HEK293 (cell line): Measurements from ENCODE around the gene REEP6.

Experiments used
- CTCF ChIA-PET: fragments of 350-600 bp; formaldehyde crosslinking; extraction: SDS; loops from one replicate; lab custom pipeline; 2021; ENCODE audit warnings: antibody characterized with exemption; lab: Yijun Ruan, JAX
- POLR2A ChIA-PET: fragments of 300-600 bp; formaldehyde crosslinking; extraction: SDS; loops from one replicate; lab custom pipeline; 2020; ENCODE audit warnings: antibody characterized with exemption, inconsistent platforms; lab: Yijun Ruan, JAX
- H3K27ac ChIP-seq: fragments of 200-500 bp; sonication (Bioruptor generic); 2 replicates; pipeline ENCODE4 v1.5.1; 2014; ENCODE audit warnings: low read depth, low read length, control low read depth, inconsistent platforms; ENCODE audit errors: extremely low read depth
- H3K36me3 ChIP-seq, 2 experiments: fragments of 200-500 bp in 1 of 2; sonication (Bioruptor generic) in 1 of 2; 1 replicate in 1 of 2; 2 replicates in 1 of 2; pipeline ENCODE4 v1.5.1; 2014 to 2017; ENCODE audit warnings: inconsistent platforms in 2 of 2, low read length in 2 of 2; ENCODE audit not compliant: control insufficient read depth in 2 of 2, insufficient read depth in 1 of 2
- H3K4me1 ChIP-seq: fragments of 200-500 bp; sonication (Bioruptor generic); 2 replicates; pipeline ENCODE4 v1.5.1; 2014; ENCODE audit warnings: mild to moderate bottlenecking, low read length, inconsistent platforms; ENCODE audit not compliant: control insufficient read depth, insufficient read depth
- H3K4me3 ChIP-seq: 2 replicates; pipeline ENCODE4 v1.5.1; 2011; ENCODE audit warnings: low read depth, mild to moderate bottlenecking, control low read depth, low read length, moderate library complexity
- H3K9me3 ChIP-seq: fragments of 200-500 bp; sonication (Bioruptor generic); 2 replicates; pipeline ENCODE4 v1.5.1; 2014; ENCODE audit warnings: low read depth, low read length, inconsistent platforms; ENCODE audit not compliant: control insufficient read depth, insufficient read depth
- EGR2 ChIP-seq: fragments of 450-650 bp; formaldehyde crosslinking; IDR thresholded peaks from 2 replicates; pipeline ENCODE4 v1.5.1; 2016; ENCODE audit warnings: low read depth, missing biosample characterization, missing genetic modification characterization
- FEZF1 ChIP-seq: fragments of 450-650 bp; formaldehyde crosslinking; IDR thresholded peaks from 2 replicates; pipeline ENCODE4 v1.5.1; 2016; ENCODE audit warnings: missing biosample characterization, missing genetic modification characterization
- HOXA7 ChIP-seq: sonication (generic); formaldehyde crosslinking; IDR thresholded peaks from 2 replicates; pipeline ENCODE4 v1.8.1; 2022; ENCODE audit warnings: missing genetic modification reagents, borderline replicate concordance
- OSR2 ChIP-seq: fragments of 450-650 bp; formaldehyde crosslinking; IDR thresholded peaks from 2 replicates; pipeline ENCODE4 v1.5.1; 2016; ENCODE audit warnings: missing biosample characterization, missing genetic modification characterization
- PRDM1 ChIP-seq: fragments of 450-650 bp; formaldehyde crosslinking; IDR thresholded peaks from 2 replicates; pipeline ENCODE4; 2016; ENCODE audit warnings: missing biosample characterization, missing genetic modification characterization
- RBAK ChIP-seq: fragments of 450-650 bp; formaldehyde crosslinking; IDR thresholded peaks from 2 replicates; pipeline ENCODE4 v1.5.1; 2016; ENCODE audit warnings: missing biosample characterization, missing genetic modification characterization
- SCRT1 ChIP-seq: fragments of 450-650 bp; formaldehyde crosslinking; IDR thresholded peaks from 2 replicates; pipeline ENCODE4 v1.5.1; 2016; ENCODE audit warnings: missing biosample characterization, missing genetic modification characterization, borderline replicate concordance
- SCRT2 ChIP-seq: fragments of 450-650 bp; formaldehyde crosslinking; IDR thresholded peaks from 2 replicates; pipeline ENCODE4 v1.5.1; 2016; ENCODE audit warnings: missing biosample characterization, missing genetic modification characterization
- SP2 ChIP-seq: fragments of 450-650 bp; formaldehyde crosslinking; IDR thresholded peaks from 2 replicates; pipeline ENCODE4 v1.5.1; 2016; ENCODE audit warnings: missing biosample characterization, missing genetic modification characterization
- ZBTB17 ChIP-seq: fragments of 450-650 bp; formaldehyde crosslinking; IDR thresholded peaks from 2 replicates; pipeline ENCODE4 v1.5.1; 2016; ENCODE audit warnings: missing biosample characterization, missing genetic modification characterization
- ZBTB8A ChIP-seq: fragments of 450-650 bp; formaldehyde crosslinking; IDR thresholded peaks from 2 replicates; pipeline ENCODE4 v1.5.1; 2016; ENCODE audit warnings: missing biosample characterization, missing genetic modification characterization
- ZEB2 ChIP-seq: fragments of 450-650 bp; formaldehyde crosslinking; IDR thresholded peaks from 2 replicates; pipeline ENCODE4 v1.5.1; 2016; ENCODE audit warnings: missing biosample characterization, missing genetic modification characterization
- ZFHX2 ChIP-seq: fragments of 450-650 bp; formaldehyde crosslinking; conservative IDR thresholded peaks from 2 replicates; pipeline ENCODE4 v1.5.1; 2016; ENCODE audit warnings: missing biosample characterization, missing genetic modification characterization
- ZNF132 ChIP-seq: fragments of 450-650 bp; formaldehyde crosslinking; IDR thresholded peaks from 2 replicates; pipeline ENCODE4 v1.5.1; 2017; ENCODE audit warnings: missing biosample characterization, missing genetic modification characterization, borderline replicate concordance
- ZNF16 ChIP-seq: fragments of 450-650 bp; formaldehyde crosslinking; IDR thresholded peaks from 2 replicates; pipeline ENCODE4 v1.5.1; 2016; ENCODE audit warnings: low read depth, missing biosample characterization, missing genetic modification characterization
- ZNF174 ChIP-seq: fragments of 450-650 bp; formaldehyde crosslinking; IDR thresholded peaks from 2 replicates; pipeline ENCODE4 v1.5.0; 2017; ENCODE audit warnings: missing biosample characterization, mild to moderate bottlenecking, missing genetic modification characterization
- ZNF2 ChIP-seq: fragments of 450-650 bp; formaldehyde crosslinking; IDR thresholded peaks from 2 replicates; pipeline ENCODE4 v1.5.1; 2016; ENCODE audit warnings: missing biosample characterization, missing genetic modification characterization
- ZNF214 ChIP-seq: fragments of 450-650 bp; formaldehyde crosslinking; IDR thresholded peaks from 2 replicates; pipeline ENCODE4 v1.5.1; 2017; ENCODE audit warnings: missing biosample characterization, mild to moderate bottlenecking, missing genetic modification characterization, borderline replicate concordance
- ZNF311 ChIP-seq: fragments of 450-650 bp; formaldehyde crosslinking; IDR thresholded peaks from 2 replicates; pipeline ENCODE4 v1.5.1; 2017; ENCODE audit warnings: missing biosample characterization, missing genetic modification characterization, borderline replicate concordance
- ZNF341 ChIP-seq: fragments of 450-650 bp; formaldehyde crosslinking; IDR thresholded peaks from 2 replicates; pipeline ENCODE4; 2016; ENCODE audit warnings: low read depth, missing biosample characterization, missing genetic modification characterization
- ZNF366 ChIP-seq: fragments of 450-650 bp; formaldehyde crosslinking; conservative IDR thresholded peaks from 2 replicates; pipeline ENCODE4 v1.5.1; 2016; ENCODE audit warnings: missing biosample characterization, missing genetic modification characterization
- ZNF404 ChIP-seq: fragments of 450-650 bp; formaldehyde crosslinking; IDR thresholded peaks from 2 replicates; pipeline ENCODE4 v1.5.1; 2017; ENCODE audit warnings: missing biosample characterization, missing genetic modification characterization
- ZNF658 ChIP-seq: fragments of 450-650 bp; formaldehyde crosslinking; IDR thresholded peaks from 2 replicates; pipeline ENCODE4; 2016; ENCODE audit warnings: missing biosample characterization, missing genetic modification characterization
- ZNF707 ChIP-seq: fragments of 450-650 bp; formaldehyde crosslinking; IDR thresholded peaks from 2 replicates; pipeline ENCODE4 v1.5.1; 2016; ENCODE audit warnings: missing biosample characterization, missing genetic modification characterization
- ZNF776 ChIP-seq: fragments of 450-650 bp; formaldehyde crosslinking; IDR thresholded peaks from 2 replicates; pipeline ENCODE4 v1.5.0; 2017; ENCODE audit warnings: missing biosample characterization, missing genetic modification characterization, borderline replicate concordance
- ZNF777 ChIP-seq: fragments of 450-650 bp; formaldehyde crosslinking; IDR thresholded peaks from 2 replicates; pipeline ENCODE4 v1.5.1; 2017; ENCODE audit warnings: missing biosample characterization, missing genetic modification characterization, borderline replicate concordance
- ZSCAN23 ChIP-seq: fragments of 450-650 bp; formaldehyde crosslinking; IDR thresholded peaks from 2 replicates; pipeline ENCODE4 v1.5.1; 2016; ENCODE audit warnings: missing biosample characterization, missing genetic modification characterization
- TF ChIP-seq, protein P1 (sequence below): fragments of 450-650 bp; formaldehyde crosslinking; IDR thresholded peaks from 2 replicates; pipeline ENCODE4 v1.5.1; 2017; ENCODE audit warnings: missing biosample characterization, missing genetic modification characterization
- TF ChIP-seq, protein P2 (sequence below): fragments of 450-650 bp; formaldehyde crosslinking; IDR thresholded peaks from 2 replicates; pipeline ENCODE4 v1.5.1; 2016; ENCODE audit warnings: missing biosample characterization, missing genetic modification characterization
- TF ChIP-seq, protein P3 (sequence below): fragments of 450-650 bp; formaldehyde crosslinking; IDR thresholded peaks from 2 replicates; pipeline ENCODE4 v1.5.1; 2017; ENCODE audit warnings: missing biosample characterization, missing genetic modification characterization
- TF ChIP-seq, protein P4 (sequence below): fragments of 450-650 bp; formaldehyde crosslinking; IDR thresholded peaks from 2 replicates; pipeline ENCODE4 v1.5.1; 2016; ENCODE audit warnings: missing biosample characterization, missing genetic modification characterization
- TF ChIP-seq, protein P5 (sequence below): fragments of 450-650 bp; formaldehyde crosslinking; IDR thresholded peaks from 2 replicates; pipeline ENCODE4 v1.5.1; 2016; ENCODE audit warnings: missing biosample characterization, missing genetic modification characterization, borderline replicate concordance

The REEP6 gene

DNA sequence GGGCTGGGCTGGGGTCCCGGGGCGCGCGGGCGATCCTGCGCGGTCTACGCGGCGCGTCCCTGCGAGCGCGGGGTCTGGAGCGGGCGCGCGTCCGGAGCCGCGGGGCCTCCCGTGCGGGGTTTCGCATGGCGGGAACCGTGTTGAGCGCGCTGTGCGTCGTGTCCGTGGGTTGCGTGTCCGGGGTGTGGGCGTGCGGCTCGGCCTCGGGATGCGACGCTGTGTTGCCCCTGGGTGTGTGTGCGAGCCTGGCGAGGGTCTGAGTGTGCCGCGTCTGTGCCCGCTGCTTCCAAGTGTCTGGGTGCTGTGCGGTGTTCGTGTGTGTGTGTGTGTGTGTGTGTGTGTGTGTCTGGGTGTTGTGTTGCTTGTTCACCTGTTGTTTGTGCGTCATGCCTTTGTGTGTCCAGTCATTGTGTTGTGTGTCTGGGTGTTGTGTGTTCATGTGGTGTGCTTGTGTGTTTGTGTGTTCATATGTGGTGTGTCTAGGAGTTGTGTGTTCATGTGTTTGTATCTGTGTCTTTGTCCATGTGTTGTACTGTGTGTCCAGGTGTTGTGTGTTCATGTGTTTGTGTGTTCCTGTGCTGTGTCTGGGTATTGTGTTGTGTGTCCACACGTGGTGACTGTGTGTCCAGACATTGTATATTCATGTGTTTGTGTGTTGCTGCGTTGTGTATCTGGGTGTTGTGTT is 33.4 kb downstream of the REEP6 start:
- CTCF ChIA-PET = interaction anchor here (0.8 kb wide), 1 partner anchor 502 kb away, joined by 3 read pairs; no protein-coding TSS in a partner anchor
- POLR2A ChIA-PET = no interaction called here
- H3K27ac ChIP-seq = no peak overlapping the region
- no peaks in the 10 kb centered on the region for H3K9me3 ChIP-seq
- no peaks in the 10 kb centered on the region for H3K4me1 ChIP-seq
- H3K36me3 ChIP-seq = no peaks in the 10 kb centered on the region
- no peak overlapping the region for H3K4me3 ChIP-seq
- TF ChIP-seq OSR2 (tag by site-specific recombination) (no peak), ZNF2 (tag by site-specific recombination) (peak; percentile 94), ZEB2 (peak; percentile 38; the same call in 1 of the 2 replicates), ZBTB17 (tag by site-specific recombination) (peak; percentile 15; the same call in 1 of the 2 replicates), RBAK (no peak), ZSCAN23 (peak; percentile 57; the same call in 1 of the 2 replicates), ZNF366 (tag by site-specific recombination) (no peak), SP2 (tag by site-specific recombination) (no peak), ZBTB8A (tag by site-specific recombination) (no peak), ZNF341 (tag by site-specific recombination) (no peak), ZNF16 (tag by site-specific recombination) (no peak), ZFHX2 (tag by site-specific recombination) (peak; percentile 66), ZNF658 (tag by site-specific recombination) (0 out of 2 replicates have a peak, but pooled peaks have one; percentile 75), ZNF777 (tag by site-specific recombination) (0 out of 2 replicates have a peak, but pooled peaks have one; percentile 8), SCRT1 (peak; percentile 97), HOXA7 (no peak), FEZF1 (tag by site-specific recombination) (no peak), ZNF311 (tag by site-specific recombination) (peak; percentile 78; the same call in 1 of the 2 replicates), ZNF707 (no peak), ZNF174 (no peak), ZNF404 (no peak), PRDM1 (tag by site-specific recombination) (no peak), ZNF132 (tag by site-specific recombination) (no peak), ZNF214 (tag by site-specific recombination) (no peak), ZNF776 (tag by site-specific recombination) (0 out of 2 replicates have a peak, but pooled peaks have one; percentile 18), EGR2 (tag by site-specific recombination) (0 out of 2 replicates have a peak, but pooled peaks have one; percentile 27), SCRT2 (tag by site-specific recombination) (peak; percentile 97)
- TF ChIP-seq, protein P1, sequence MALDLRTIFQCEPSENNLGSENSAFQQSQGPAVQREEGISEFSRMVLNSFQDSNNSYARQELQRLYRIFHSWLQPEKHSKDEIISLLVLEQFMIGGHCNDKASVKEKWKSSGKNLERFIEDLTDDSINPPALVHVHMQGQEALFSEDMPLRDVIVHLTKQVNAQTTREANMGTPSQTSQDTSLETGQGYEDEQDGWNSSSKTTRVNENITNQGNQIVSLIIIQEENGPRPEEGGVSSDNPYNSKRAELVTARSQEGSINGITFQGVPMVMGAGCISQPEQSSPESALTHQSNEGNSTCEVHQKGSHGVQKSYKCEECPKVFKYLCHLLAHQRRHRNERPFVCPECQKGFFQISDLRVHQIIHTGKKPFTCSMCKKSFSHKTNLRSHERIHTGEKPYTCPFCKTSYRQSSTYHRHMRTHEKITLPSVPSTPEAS (tag by site-specific recombination) = peak; percentile 54; the same call in 1 of the 2 replicates
- TF ChIP-seq, protein P2, sequence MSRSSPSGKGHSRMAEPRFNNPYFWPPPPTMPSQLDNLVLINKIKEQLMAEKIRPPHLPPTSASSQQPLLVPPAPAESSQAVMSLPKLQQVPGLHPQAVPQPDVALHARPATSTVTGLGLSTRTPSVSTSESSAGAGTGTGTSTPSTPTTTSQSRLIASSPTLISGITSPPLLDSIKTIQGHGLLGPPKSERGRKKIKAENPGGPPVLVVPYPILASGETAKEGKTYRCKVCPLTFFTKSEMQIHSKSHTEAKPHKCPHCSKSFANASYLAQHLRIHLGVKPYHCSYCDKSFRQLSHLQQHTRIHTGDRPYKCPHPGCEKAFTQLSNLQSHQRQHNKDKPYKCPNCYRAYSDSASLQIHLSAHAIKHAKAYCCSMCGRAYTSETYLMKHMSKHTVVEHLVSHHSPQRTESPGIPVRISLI (tag by site-specific recombination) = no peak
- TF ChIP-seq, protein P3, sequence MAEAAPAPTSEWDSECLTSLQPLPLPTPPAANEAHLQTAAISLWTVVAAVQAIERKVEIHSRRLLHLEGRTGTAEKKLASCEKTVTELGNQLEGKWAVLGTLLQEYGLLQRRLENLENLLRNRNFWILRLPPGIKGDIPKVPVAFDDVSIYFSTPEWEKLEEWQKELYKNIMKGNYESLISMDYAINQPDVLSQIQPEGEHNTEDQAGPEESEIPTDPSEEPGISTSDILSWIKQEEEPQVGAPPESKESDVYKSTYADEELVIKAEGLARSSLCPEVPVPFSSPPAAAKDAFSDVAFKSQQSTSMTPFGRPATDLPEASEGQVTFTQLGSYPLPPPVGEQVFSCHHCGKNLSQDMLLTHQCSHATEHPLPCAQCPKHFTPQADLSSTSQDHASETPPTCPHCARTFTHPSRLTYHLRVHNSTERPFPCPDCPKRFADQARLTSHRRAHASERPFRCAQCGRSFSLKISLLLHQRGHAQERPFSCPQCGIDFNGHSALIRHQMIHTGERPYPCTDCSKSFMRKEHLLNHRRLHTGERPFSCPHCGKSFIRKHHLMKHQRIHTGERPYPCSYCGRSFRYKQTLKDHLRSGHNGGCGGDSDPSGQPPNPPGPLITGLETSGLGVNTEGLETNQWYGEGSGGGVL = no peak
- TF ChIP-seq, protein P4, sequence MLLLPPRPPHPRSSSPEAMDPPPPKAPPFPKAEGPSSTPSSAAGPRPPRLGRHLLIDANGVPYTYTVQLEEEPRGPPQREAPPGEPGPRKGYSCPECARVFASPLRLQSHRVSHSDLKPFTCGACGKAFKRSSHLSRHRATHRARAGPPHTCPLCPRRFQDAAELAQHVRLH = 0 out of 2 replicates have a peak, but pooled peaks have one; percentile 21
- TF ChIP-seq, protein P5, sequence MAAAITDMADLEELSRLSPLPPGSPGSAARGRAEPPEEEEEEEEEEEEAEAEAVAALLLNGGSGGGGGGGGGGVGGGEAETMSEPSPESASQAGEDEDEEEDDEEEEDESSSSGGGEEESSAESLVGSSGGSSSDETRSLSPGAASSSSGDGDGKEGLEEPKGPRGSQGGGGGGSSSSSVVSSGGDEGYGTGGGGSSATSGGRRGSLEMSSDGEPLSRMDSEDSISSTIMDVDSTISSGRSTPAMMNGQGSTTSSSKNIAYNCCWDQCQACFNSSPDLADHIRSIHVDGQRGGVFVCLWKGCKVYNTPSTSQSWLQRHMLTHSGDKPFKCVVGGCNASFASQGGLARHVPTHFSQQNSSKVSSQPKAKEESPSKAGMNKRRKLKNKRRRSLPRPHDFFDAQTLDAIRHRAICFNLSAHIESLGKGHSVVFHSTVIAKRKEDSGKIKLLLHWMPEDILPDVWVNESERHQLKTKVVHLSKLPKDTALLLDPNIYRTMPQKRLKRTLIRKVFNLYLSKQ = peak; percentile 18; the same call in 1 of the 2 replicates
